ENCODE results near the gene GARIN3.

Gene GARIN3

DNA sequence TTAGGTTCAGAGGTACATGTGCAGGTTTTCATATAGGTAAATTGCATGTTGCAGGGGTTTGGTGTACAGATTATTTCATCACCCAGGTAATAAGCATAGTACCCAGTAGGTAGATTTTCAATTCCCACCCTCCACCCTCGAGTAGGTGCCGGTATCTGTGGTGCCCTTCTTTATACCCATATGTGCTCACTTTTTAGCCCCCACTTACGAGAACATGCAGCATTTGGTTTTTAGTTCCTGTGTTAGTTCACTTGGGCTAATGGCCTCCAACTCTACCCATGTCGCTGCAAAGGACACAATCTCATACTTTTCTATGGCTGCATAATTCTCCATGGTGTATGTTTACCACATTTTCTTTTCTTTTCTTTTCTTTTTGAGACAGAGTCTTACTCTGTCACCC lies 35.8 kb upstream of the GARIN3 start:
- H3K9me3 ChIP-seq (ENCODE audit: control insufficient read depth, insufficient read depth, low read length) = peaks cover 6% of the 10 kb centered on the region; the same call in 1 of the 2 replicates
- no peaks in the 10 kb centered on the region for H4K20me1 ChIP-seq (ENCODE audit: control insufficient read depth, insufficient read depth, low read depth, low read length)

GRCh38 chr5:157198277-157198986 lies 32.4 kb upstream of the GARIN3 start:
- no peaks in the 10 kb centered on the region for H3K36me3 ChIP-seq (ENCODE audit: control insufficient read depth, low read length)
- TF ChIP-seq CTCF (IDR thresholded peaks at IDR 0.05; ENCODE audit: low read depth, low read length, poor library complexity, severe bottlenecking) = no peak
- TF ChIP-seq EZH2phosphoT487 (IDR thresholded peaks at IDR 0.05; ENCODE audit: borderline replicate concordance, low read length) = no peak
- no peaks in the 10 kb centered on the region for H3K9me2 ChIP-seq (replicated peaks; ENCODE audit: control insufficient read depth, low read length)
- H3K4me2 ChIP-seq (ENCODE audit: low read length) = no peak overlapping the region
- H3F3A ChIP-seq (ENCODE audit: control insufficient read depth, insufficient read depth) = no peaks in the 10 kb centered on the region
- H3K9me3 ChIP-seq (ENCODE audit: control insufficient read depth, insufficient read depth, low read length) = no peaks in the 10 kb centered on the region
- H3K4me3 ChIP-seq (ENCODE audit: low read length) = no peak overlapping the region
- H3K27ac ChIP-seq (ENCODE audit: low read depth, low read length) = no peak overlapping the region
- peaks cover 12% of the 10 kb centered on the region for H3K4me1 ChIP-seq (ENCODE audit: control insufficient read depth, low read length)
- H4K20me1 ChIP-seq (ENCODE audit: control insufficient read depth, insufficient read depth, low read depth, low read length) = no peaks in the 10 kb centered on the region
- H3K79me2 ChIP-seq (ENCODE audit: control insufficient read depth, low read length) = no peaks in the 10 kb centered on the region
- H3K27me3 ChIP-seq (ENCODE audit: control insufficient read depth, low read length) = peaks cover 12% of the 10 kb centered on the region; the same call in 1 of the 2 replicates

More for the DNA sequence above, 35.8 kb upstream of the GARIN3 start:
- no peaks in the 10 kb centered on the region for H3K79me2 ChIP-seq (ENCODE audit: control insufficient read depth, low read length)
- TF ChIP-seq CTCF (IDR thresholded peaks at IDR 0.05; ENCODE audit: low read depth, low read length, poor library complexity, severe bottlenecking) = no peak
- no peak for TF ChIP-seq EZH2phosphoT487 (IDR thresholded peaks at IDR 0.05; ENCODE audit: borderline replicate concordance, low read length)
- H3K36me3 ChIP-seq (ENCODE audit: control insufficient read depth, low read length) = no peaks in the 10 kb centered on the region
- H3K4me1 ChIP-seq (ENCODE audit: control insufficient read depth, low read length) = peaks cover 22% of the 10 kb centered on the region
- H3K4me2 ChIP-seq (ENCODE audit: low read length) = no peak overlapping the region
- no peaks in the 10 kb centered on the region for H3K9me2 ChIP-seq (replicated peaks; ENCODE audit: control insufficient read depth, low read length)
- H3K27me3 ChIP-seq (ENCODE audit: control insufficient read depth, low read length) = no peaks in the 10 kb centered on the region
- H3K4me3 ChIP-seq (ENCODE audit: low read length) = no peak overlapping the region
- no peaks in the 10 kb centered on the region for H3F3A ChIP-seq (ENCODE audit: control insufficient read depth, insufficient read depth)
- no peak overlapping the region for H3K27ac ChIP-seq (ENCODE audit: low read depth, low read length)

- H3K27ac ChIP-seq (ENCODE audit: low read depth, low read length) = no peak overlapping the region
- TF ChIP-seq EZH2phosphoT487 (IDR thresholded peaks at IDR 0.05; ENCODE audit: borderline replicate concordance, low read length) (no peak), CTCF (IDR thresholded peaks at IDR 0.05; ENCODE audit: low read depth, low read length, poor library complexity, severe bottlenecking) (no peak)
Measured at GRCh38 chr5:157197086-157197485, 31.0 kb upstream of the GARIN3 start.

More at GRCh38 chr5:157197086-157197485, 31.0 kb upstream of the GARIN3 start:
- Histone ChIP-seq H3K4me3 (ENCODE audit: low read length) (no peak overlapping the region), H3K27me3 (ENCODE audit: control insufficient read depth, low read length) (peaks cover 12% of the 10 kb centered on the region; the same call in 1 of the 2 replicates), H4K20me1 (ENCODE audit: control insufficient read depth, insufficient read depth, low read depth, low read length) (no peaks in the 10 kb centered on the region), H3K4me2 (ENCODE audit: low read length) (no peak overlapping the region), H3K9me3 (ENCODE audit: control insufficient read depth, insufficient read depth, low read length) (no peaks in the 10 kb centered on the region), H3K36me3 (ENCODE audit: control insufficient read depth, low read length) (no peaks in the 10 kb centered on the region), H3K4me1 (ENCODE audit: control insufficient read depth, low read length) (peaks cover 5% of the 10 kb centered on the region; the same call in 1 of the 2 replicates), H3F3A (ENCODE audit: control insufficient read depth, insufficient read depth) (no peaks in the 10 kb centered on the region), H3K9me2 (replicated peaks; ENCODE audit: control insufficient read depth, low read length) (no peaks in the 10 kb centered on the region), H3K79me2 (ENCODE audit: control insufficient read depth, low read length) (no peaks in the 10 kb centered on the region)
